GM23338 (cell line): ENCODE data around the gene CRAMP1. TPM values are rescaled to one million over a fixed set of nuclear protein-coding genes. Genes with fewer than 3 reads are reported as not detected.

Experiments
- ATAC-seq: fragments of 200-7000 bp; cut with Tn5 transposase; 3 replicates; pipeline ENCODE4 v1.9.1; 2020
- DNase-seq: peaks from one replicate; pipeline ENCODE4 v3.0.0-alpha.2; 2015; ENCODE audit warnings: low spot score
- H2AFZ ChIP-seq: fragments of 200-600 bp; sonication (generic); 2 replicates; pipeline ENCODE4 v1.8.0; 2016; ENCODE audit warnings: antibody characterized with exemption, mild to moderate bottlenecking, moderate library complexity
- H3F3A ChIP-seq: fragments of 200-600 bp; sonication (generic); replicated peaks from 2 replicates; pipeline ENCODE4 v1.8.0; 2017; ENCODE audit warnings: antibody characterized with exemption, mixed run types, low read depth
- H3K27ac ChIP-seq: fragments of 200-600 bp; sonication (generic); 2 replicates; pipeline ENCODE4 v1.6.1; 2016; ENCODE audit warnings: low read depth
- H3K27me3 ChIP-seq: fragments of 200-600 bp; sonication (generic); 2 replicates; pipeline ENCODE4 v1.8.0; 2016; ENCODE audit warnings: mild to moderate bottlenecking, mixed run types, moderate library complexity; ENCODE audit not compliant: insufficient read depth
- H3K36me3 ChIP-seq: fragments of 200-600 bp; sonication (generic); 2 replicates; pipeline ENCODE4 v1.8.0; 2016; ENCODE audit warnings: mild to moderate bottlenecking; ENCODE audit not compliant: insufficient read depth
- H3K4me1 ChIP-seq: fragments of 200-600 bp; sonication (generic); 2 replicates; pipeline ENCODE4 v1.8.0; 2016; ENCODE audit warnings: mild to moderate bottlenecking, moderate library complexity; ENCODE audit not compliant: insufficient read depth
- H3K4me2 ChIP-seq: fragments of 200-600 bp; sonication (generic); 2 replicates; pipeline ENCODE4 v1.7.1; 2017; ENCODE audit warnings: mixed run types
- H3K4me3 ChIP-seq: fragments of 200-600 bp; sonication (generic); 2 replicates; pipeline ENCODE4 v1.6.1; 2016; ENCODE audit warnings: mixed run types
- H3K79me2 ChIP-seq: fragments of 200-600 bp; sonication (generic); replicated peaks from 2 replicates; pipeline ENCODE4 v1.8.0; 2017; ENCODE audit warnings: mild to moderate bottlenecking; ENCODE audit not compliant: insufficient read depth
- H3K9me2 ChIP-seq: fragments of 200-600 bp; sonication (generic); 2 replicates; pipeline ENCODE4 v1.8.0; 2017; ENCODE audit not compliant: insufficient read depth
- H4K20me1 ChIP-seq: fragments of 200-600 bp; sonication (generic); replicated peaks from 2 replicates; pipeline ENCODE4 v1.8.0; 2017; ENCODE audit warnings: mild to moderate bottlenecking; ENCODE audit not compliant: insufficient read depth
- H3K27ac Mint-ChIP-seq: 2 replicates; pipeline ENCODE4 v1.8.0; 2020; ENCODE audit warnings: inconsistent platforms, mild to moderate bottlenecking, moderate library complexity, mixed read lengths
- H3K27me3 Mint-ChIP-seq: 3 replicates; pipeline ENCODE4 v1.8.0; 2022; ENCODE audit warnings: low read depth, mild to moderate bottlenecking, moderate library complexity, mixed read lengths, inconsistent platforms; ENCODE audit not compliant: insufficient read depth, poor library complexity
- H3K36me3 Mint-ChIP-seq: 3 replicates; pipeline ENCODE4 v1.8.0; 2021; ENCODE audit warnings: low read depth, mild to moderate bottlenecking, inconsistent platforms, moderate library complexity, mixed read lengths
- H3K4me1 Mint-ChIP-seq: 3 replicates; pipeline ENCODE4 v1.8.0; 2020; ENCODE audit warnings: mild to moderate bottlenecking, inconsistent platforms, mixed read lengths
- H3K4me3 Mint-ChIP-seq: 3 replicates; pipeline ENCODE4 v1.8.0; 2021; ENCODE audit warnings: moderate library complexity, mild to moderate bottlenecking, inconsistent platforms, mixed read lengths
- H3K9me3 Mint-ChIP-seq: 3 replicates; pipeline ENCODE4 v1.8.0; 2020; ENCODE audit warnings: moderate library complexity, mild to moderate bottlenecking, inconsistent platforms, mixed read lengths
- CREB1 ChIP-seq: fragments of 250-450 bp; sonication (Bioruptor Pico); IDR thresholded peaks from 2 replicates; pipeline ENCODE4 v1.5.0; 2020; ENCODE audit warnings: low read depth, mild to moderate bottlenecking, moderate library complexity
- EZH2 ChIP-seq: fragments of 200-600 bp; sonication (generic); IDR thresholded peaks from one replicate; pipeline ENCODE4 v1.8.0; 2017; ENCODE audit warnings: antibody characterized with exemption, mild to moderate bottlenecking, low read depth; ENCODE audit not compliant: unreplicated experiment
- EZH2phosphoT487 ChIP-seq: fragments of 200-600 bp; sonication (generic); IDR thresholded peaks from one replicate; pipeline ENCODE4 v1.8.1; 2018; ENCODE audit warnings: antibody characterized with exemption; ENCODE audit not compliant: unreplicated experiment
- JUNB ChIP-seq: IDR thresholded peaks from one replicate; pipeline ENCODE4 v1.6.1; 2016; ENCODE audit warnings: antibody characterized with exemption; ENCODE audit not compliant: unreplicated experiment
- NANOG ChIP-seq: IDR thresholded peaks from 2 replicates; pipeline ENCODE4 v1.6.1; 2016; ENCODE audit warnings: antibody characterized with exemption, borderline replicate concordance
- POLR2AphosphoS5 ChIP-seq: IDR thresholded peaks from 2 replicates; pipeline ENCODE4 v1.6.1; 2016; ENCODE audit warnings: antibody characterized with exemption, low read depth
- REST ChIP-seq: IDR thresholded peaks from one replicate; pipeline ENCODE4 v1.6.1; 2018; ENCODE audit warnings: antibody characterized with exemption; ENCODE audit not compliant: unreplicated experiment
- STAT1 ChIP-seq: IDR thresholded peaks from one replicate; pipeline ENCODE4 v1.6.1; 2016; ENCODE audit warnings: antibody characterized with exemption; ENCODE audit not compliant: unreplicated experiment
- ZNF114 ChIP-seq: fragments of 250-450 bp; sonication (Bioruptor Pico); IDR thresholded peaks from 2 replicates; pipeline ENCODE4 v1.5.0; 2020; ENCODE audit warnings: mild to moderate bottlenecking, moderate library complexity
- ZNF331 ChIP-seq: fragments of 250-450 bp; sonication (Bioruptor Pico); IDR thresholded peaks from 2 replicates; pipeline ENCODE4 v1.5.0; 2020; ENCODE audit warnings: low read depth, mild to moderate bottlenecking, moderate library complexity
- polyA plus RNA-seq: library from polyadenylated mRNA; unstranded; fragments of >200 nt; fragmentation: Nextera tagmentation; extraction: Ambion mirVana; gene quantifications from 2 replicates; pipeline ENCODE4 v1.2.1, GENCODE V29; 2016
- total RNA-seq: library from RNA; depleted of rRNA; stranded (reverse); fragments of >200 nt; shearing (Covaris generic); gene quantifications from 2 replicates; pipeline ENCODE4 v1.2.3, GENCODE V29; 2014
- TF ChIP-seq, protein P1 (sequence below): fragments of 250-450 bp; sonication (Bioruptor Pico); IDR thresholded peaks from 2 replicates; pipeline ENCODE4 v1.5.0; 2020; ENCODE audit warnings: mild to moderate bottlenecking, moderate library complexity
- TF ChIP-seq, protein P2 (sequence below): IDR thresholded peaks from 2 replicates; pipeline ENCODE4 v1.6.1; 2016; ENCODE audit warnings: antibody characterized with exemption
- TF ChIP-seq, protein P3 (sequence below), 2 experiments: fragments of 200-600 bp in 1 of 2; sonication (generic) in 1 of 2; conservative IDR thresholded peaks; 2 replicates each; pipeline versions ENCODE4 v1.5.1 to v1.6.1; 2016 to 2017; ENCODE audit warnings: antibody characterized with exemption in 2 of 2, low read depth in 2 of 2, mild to moderate bottlenecking in 2 of 2, moderate library complexity in 1 of 2

Gene CRAMP1
- total and polyA plus RNA-seq, 2 experiments from 2014 or later, result 3.4 to 16.7 TPM

- TF ChIP-seq EZH2, result no peak
- TF ChIP-seq CREB1 (CRISPR knock-in tag), result no peak
- no peak for TF ChIP-seq STAT1
- TF ChIP-seq, protein P1, sequence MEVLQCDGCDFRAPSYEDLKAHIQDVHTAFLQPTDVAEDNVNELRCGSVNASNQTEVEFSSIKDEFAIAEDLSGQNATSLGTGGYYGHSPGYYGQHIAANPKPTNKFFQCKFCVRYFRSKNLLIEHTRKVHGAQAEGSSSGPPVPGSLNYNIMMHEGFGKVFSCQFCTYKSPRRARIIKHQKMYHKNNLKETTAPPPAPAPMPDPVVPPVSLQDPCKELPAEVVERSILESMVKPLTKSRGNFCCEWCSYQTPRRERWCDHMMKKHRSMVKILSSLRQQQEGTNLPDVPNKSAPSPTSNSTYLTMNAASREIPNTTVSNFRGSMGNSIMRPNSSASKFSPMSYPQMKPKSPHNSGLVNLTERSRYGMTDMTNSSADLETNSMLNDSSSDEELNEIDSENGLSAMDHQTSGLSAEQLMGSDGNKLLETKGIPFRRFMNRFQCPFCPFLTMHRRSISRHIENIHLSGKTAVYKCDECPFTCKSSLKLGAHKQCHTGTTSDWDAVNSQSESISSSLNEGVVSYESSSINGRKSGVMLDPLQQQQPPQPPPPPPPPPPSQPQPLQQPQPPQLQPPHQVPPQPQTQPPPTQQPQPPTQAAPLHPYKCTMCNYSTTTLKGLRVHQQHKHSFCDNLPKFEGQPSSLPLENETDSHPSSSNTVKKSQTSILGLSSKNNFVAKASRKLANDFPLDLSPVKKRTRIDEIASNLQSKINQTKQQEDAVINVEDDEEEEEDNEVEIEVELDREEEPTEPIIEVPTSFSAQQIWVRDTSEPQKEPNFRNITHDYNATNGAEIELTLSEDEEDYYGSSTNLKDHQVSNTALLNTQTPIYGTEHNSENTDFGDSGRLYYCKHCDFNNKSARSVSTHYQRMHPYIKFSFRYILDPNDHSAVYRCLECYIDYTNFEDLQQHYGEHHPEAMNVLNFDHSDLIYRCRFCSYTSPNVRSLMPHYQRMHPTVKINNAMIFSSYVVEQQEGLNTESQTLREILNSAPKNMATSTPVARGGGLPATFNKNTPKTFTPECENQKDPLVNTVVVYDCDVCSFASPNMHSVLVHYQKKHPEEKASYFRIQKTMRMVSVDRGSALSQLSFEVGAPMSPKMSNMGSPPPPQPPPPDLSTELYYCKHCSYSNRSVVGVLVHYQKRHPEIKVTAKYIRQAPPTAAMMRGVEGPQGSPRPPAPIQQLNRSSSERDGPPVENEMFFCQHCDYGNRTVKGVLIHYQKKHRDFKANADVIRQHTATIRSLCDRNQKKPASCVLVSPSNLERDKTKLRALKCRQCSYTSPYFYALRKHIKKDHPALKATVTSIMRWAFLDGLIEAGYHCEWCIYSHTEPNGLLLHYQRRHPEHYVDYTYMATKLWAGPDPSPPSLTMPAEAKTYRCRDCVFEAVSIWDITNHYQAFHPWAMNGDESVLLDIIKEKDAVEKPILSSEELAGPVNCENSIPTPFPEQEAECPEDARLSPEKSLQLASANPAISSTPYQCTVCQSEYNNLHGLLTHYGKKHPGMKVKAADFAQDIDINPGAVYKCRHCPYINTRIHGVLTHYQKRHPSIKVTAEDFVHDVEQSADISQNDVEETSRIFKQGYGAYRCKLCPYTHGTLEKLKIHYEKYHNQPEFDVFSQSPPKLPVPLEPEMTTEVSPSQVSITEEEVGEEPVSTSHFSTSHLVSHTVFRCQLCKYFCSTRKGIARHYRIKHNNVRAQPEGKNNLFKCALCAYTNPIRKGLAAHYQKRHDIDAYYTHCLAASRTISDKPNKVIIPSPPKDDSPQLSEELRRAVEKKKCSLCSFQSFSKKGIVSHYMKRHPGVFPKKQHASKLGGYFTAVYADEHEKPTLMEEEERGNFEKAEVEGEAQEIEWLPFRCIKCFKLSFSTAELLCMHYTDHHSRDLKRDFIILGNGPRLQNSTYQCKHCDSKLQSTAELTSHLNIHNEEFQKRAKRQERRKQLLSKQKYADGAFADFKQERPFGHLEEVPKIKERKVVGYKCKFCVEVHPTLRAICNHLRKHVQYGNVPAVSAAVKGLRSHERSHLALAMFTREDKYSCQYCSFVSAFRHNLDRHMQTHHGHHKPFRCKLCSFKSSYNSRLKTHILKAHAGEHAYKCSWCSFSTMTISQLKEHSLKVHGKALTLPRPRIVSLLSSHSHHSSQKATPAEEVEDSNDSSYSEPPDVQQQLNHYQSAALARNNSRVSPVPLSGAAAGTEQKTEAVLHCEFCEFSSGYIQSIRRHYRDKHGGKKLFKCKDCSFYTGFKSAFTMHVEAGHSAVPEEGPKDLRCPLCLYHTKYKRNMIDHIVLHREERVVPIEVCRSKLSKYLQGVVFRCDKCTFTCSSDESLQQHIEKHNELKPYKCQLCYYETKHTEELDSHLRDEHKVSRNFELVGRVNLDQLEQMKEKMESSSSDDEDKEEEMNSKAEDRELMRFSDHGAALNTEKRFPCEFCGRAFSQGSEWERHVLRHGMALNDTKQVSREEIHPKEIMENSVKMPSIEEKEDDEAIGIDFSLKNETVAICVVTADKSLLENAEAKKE (CRISPR knock-in tag), result no peak
- no peak for TF ChIP-seq POLR2AphosphoS5
- no peak for TF ChIP-seq JUNB
- TF ChIP-seq EZH2phosphoT487, result no peak
- TF ChIP-seq, protein P2, sequence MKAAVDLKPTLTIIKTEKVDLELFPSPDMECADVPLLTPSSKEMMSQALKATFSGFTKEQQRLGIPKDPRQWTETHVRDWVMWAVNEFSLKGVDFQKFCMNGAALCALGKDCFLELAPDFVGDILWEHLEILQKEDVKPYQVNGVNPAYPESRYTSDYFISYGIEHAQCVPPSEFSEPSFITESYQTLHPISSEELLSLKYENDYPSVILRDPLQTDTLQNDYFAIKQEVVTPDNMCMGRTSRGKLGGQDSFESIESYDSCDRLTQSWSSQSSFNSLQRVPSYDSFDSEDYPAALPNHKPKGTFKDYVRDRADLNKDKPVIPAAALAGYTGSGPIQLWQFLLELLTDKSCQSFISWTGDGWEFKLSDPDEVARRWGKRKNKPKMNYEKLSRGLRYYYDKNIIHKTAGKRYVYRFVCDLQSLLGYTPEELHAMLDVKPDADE, result no peak
- no peak for TF ChIP-seq REST
- TF ChIP-seq ZNF114 (CRISPR knock-in tag), result no peak
- TF ChIP-seq, protein P3, sequence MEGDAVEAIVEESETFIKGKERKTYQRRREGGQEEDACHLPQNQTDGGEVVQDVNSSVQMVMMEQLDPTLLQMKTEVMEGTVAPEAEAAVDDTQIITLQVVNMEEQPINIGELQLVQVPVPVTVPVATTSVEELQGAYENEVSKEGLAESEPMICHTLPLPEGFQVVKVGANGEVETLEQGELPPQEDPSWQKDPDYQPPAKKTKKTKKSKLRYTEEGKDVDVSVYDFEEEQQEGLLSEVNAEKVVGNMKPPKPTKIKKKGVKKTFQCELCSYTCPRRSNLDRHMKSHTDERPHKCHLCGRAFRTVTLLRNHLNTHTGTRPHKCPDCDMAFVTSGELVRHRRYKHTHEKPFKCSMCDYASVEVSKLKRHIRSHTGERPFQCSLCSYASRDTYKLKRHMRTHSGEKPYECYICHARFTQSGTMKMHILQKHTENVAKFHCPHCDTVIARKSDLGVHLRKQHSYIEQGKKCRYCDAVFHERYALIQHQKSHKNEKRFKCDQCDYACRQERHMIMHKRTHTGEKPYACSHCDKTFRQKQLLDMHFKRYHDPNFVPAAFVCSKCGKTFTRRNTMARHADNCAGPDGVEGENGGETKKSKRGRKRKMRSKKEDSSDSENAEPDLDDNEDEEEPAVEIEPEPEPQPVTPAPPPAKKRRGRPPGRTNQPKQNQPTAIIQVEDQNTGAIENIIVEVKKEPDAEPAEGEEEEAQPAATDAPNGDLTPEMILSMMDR (conservative IDR thresholded peaks at IDR 0.05; ENCODE audit: low read depth in 2 of 2), result no peak
- TF ChIP-seq NANOG, result no peak
- no peak for TF ChIP-seq ZNF331 (CRISPR knock-in tag)
- Mint-ChIP-seq H3K27ac (no peak overlapping the region), H3K4me1 (no peaks in the 10 kb centered on the region; the same call in 2 of the 3 replicates), H3K9me3 (no peaks in the 10 kb centered on the region; the same call in 1 of the 3 replicates), H3K4me3 (no peak overlapping the region), H3K27me3 (peaks cover 11% of the 10 kb centered on the region), H3K36me3 (peaks cover 48% of the 10 kb centered on the region)
- Histone ChIP-seq H3K79me2 (no peaks in the 10 kb centered on the region; the same call in 1 of the 2 replicates), H3K4me3 (no peak overlapping the region), H2AFZ (no peak overlapping the region), H3K36me3 (peaks cover 3% of the 10 kb centered on the region; the same call in 1 of the 2 replicates), H4K20me1 (peaks cover 9% of the 10 kb centered on the region), H3K27me3 (no peaks in the 10 kb centered on the region), H3K9me2 (no peaks in the 10 kb centered on the region), H3K4me1 (no peaks in the 10 kb centered on the region), H3K4me2 (no peak overlapping the region), H3F3A (no peaks in the 10 kb centered on the region), H3K27ac (no peak overlapping the region)
- ATAC-seq, result no peak
- no peak for DNase-seq
Observed at GRCh38 chr16:1655269-1655807, 43.2 kb downstream of the CRAMP1 start.
